SU-DHL-6 (cell line): Measurements from ENCODE around the gene BCO1.

ENCODE experiments used
- CTCF ChIP-seq: fragments of 200-600 bp; sonication (generic); IDR thresholded peaks from one replicate; pipeline ENCODE4 v1.5.1; 2017; ENCODE audit warnings: antibody characterized with exemption, mild to moderate bottlenecking, low read length, moderate library complexity; ENCODE audit not compliant: insufficient read depth, poor library complexity, severe bottlenecking
- EZH2phosphoT487 ChIP-seq: fragments of 200-600 bp; sonication (generic), shearing (Covaris generic); conservative IDR thresholded peaks from 2 replicates; pipeline ENCODE4 v1.6.1; 2018; ENCODE audit warnings: mild to moderate bottlenecking, antibody characterized with exemption, low read length, moderate library complexity, mixed read lengths

- TF ChIP-seq CTCF: no peak
- no peak for TF ChIP-seq EZH2phosphoT487
These were observed 13.4 kb downstream of the BCO1 start for GRCh38 chr16:81251871-81252270.
